ENCODE measurements around the gene INO80D.

DNA sequence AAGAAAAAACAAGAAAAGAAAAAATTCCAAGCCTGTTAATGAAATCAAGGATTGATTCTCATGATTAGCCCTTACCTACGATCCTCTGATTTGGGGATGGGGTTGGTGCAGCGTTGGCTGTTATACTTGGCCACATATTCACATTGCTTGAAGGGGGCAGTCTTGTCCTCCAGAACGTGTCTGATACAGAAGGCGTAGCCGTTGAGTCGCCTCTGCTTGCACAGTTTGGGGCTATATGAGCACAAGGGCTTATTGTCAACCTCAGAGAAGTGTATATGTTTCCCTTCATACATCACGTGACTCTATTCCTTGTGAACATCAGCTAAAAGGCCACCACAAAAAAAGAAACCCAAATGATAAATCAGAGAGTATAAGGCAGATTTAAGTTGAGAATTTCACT, 23.2 kb downstream of the INO80D start:
- no peak for TF ChIP-seq CTCF (conservative IDR thresholded peaks at IDR 0.05; ENCODE audit: low read depth, low read length)
- no peak for TF ChIP-seq EZH2 (IDR thresholded peaks at IDR 0.05; ENCODE audit: low read length, unreplicated experiment)
